Upper lobe of left lung (tissue), 4 donors: Measurements from ENCODE around the gene C16orf89.

ENCODE experiments used
- POLR2A ChIP-seq, 4 donors: fragments of 450-650 bp; IDR thresholded peaks; one replicate each; pipeline ENCODE4 v1.5.1; 2016 to 2017; ENCODE audit warnings: antibody characterized with exemption in 4 of 4, mild to moderate bottlenecking in 2 of 4
- TF ChIP-seq, protein P1 (sequence below), 6 experiments: fragments of 450-650 bp in 4 of 6; fragments of 200-600 bp in 2 of 6; sonication (generic) in 2 of 6; IDR thresholded peaks; one replicate each; pipeline ENCODE4 v1.5.1; 2016 to 2019; ENCODE audit warnings: antibody characterized with exemption in 6 of 6

DNA sequence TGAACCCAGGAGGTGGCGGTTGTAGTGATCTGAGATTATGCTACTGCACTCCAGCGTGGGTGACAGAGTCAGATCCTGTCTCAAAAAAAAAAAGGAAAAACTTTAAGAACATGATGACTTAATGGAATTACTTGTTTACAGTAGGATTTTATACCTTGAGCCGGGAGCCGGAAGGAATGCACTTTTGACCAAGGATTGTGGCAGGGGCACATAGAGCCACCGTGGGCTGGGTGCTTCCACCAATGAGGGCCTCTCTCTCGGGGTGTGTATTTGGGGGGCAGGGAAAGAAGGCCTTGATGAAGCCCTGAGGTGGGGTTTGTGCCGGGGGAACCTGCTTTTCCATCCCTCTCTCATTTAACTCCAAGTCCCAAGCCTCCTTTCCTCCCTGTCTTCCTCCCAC, 25.3 kb downstream of the C16orf89 start:
- TF ChIP-seq, protein P1, sequence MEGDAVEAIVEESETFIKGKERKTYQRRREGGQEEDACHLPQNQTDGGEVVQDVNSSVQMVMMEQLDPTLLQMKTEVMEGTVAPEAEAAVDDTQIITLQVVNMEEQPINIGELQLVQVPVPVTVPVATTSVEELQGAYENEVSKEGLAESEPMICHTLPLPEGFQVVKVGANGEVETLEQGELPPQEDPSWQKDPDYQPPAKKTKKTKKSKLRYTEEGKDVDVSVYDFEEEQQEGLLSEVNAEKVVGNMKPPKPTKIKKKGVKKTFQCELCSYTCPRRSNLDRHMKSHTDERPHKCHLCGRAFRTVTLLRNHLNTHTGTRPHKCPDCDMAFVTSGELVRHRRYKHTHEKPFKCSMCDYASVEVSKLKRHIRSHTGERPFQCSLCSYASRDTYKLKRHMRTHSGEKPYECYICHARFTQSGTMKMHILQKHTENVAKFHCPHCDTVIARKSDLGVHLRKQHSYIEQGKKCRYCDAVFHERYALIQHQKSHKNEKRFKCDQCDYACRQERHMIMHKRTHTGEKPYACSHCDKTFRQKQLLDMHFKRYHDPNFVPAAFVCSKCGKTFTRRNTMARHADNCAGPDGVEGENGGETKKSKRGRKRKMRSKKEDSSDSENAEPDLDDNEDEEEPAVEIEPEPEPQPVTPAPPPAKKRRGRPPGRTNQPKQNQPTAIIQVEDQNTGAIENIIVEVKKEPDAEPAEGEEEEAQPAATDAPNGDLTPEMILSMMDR (IDR thresholded peaks at IDR 0.05), result no peak
- TF ChIP-seq POLR2A (IDR thresholded peaks at IDR 0.05), result no peak
